ENCODE measurements around the gene MOGAT3.

The MOGAT3 gene

GRCh38 chr7:101172005-101172853 is 28.6 kb downstream of the MOGAT3 start:
- no peak for DNase-seq

- DNase-seq = no peak
Observed at GRCh38 chr7:101171442-101171837, 29.4 kb downstream of the MOGAT3 start.

- DNase-seq = no peak
Observed at GRCh38 chr7:101170617-101171441, 30.0 kb downstream of the MOGAT3 start.

- DNase-seq = peak; percentile 48
Observed at GRCh38 chr7:101169838-101170551, 30.8 kb downstream of the MOGAT3 start.

GRCh38 chr7:101169110-101169837 is 31.6 kb downstream of the MOGAT3 start:
- DNase-seq = peak; percentile 32

- DNase-seq = peak; percentile 51
Observed at GRCh38 chr7:101168412-101169049, 32.3 kb downstream of the MOGAT3 start.

- DNase-seq = no peak
Observed at GRCh38 chr7:101167645-101168411, 33.0 kb downstream of the MOGAT3 start.

- peak; percentile 78 for DNase-seq
Observed at GRCh38 chr7:101166909-101167644, 33.8 kb downstream of the MOGAT3 start.

- no peak for DNase-seq
Observed at GRCh38 chr7:101166648-101166908, 34.3 kb downstream of the MOGAT3 start.

GRCh38 chr7:101165958-101166647 is 34.7 kb downstream of the MOGAT3 start:
- DNase-seq = no peak

- DNase-seq = peak; percentile 96
Observed at GRCh38 chr7:101165075-101165957, 35.5 kb downstream of the MOGAT3 start, which contains the start of gene VGF. VGF (minus strand) TSS chr7:101165569; CDS start chr7:101164843, 726 bp downstream.

- DNase-seq = peak; percentile 56
Observed at GRCh38 chr7:101164071-101164840, 36.6 kb downstream of the MOGAT3 start.

- DNase-seq = no peak
Observed at GRCh38 chr7:101163279-101164070, 37.4 kb downstream of the MOGAT3 start.

GRCh38 chr7:101162551-101163278 is 38.1 kb downstream of the MOGAT3 start:
- peak; percentile 61 for DNase-seq

GRCh38 chr7:101161692-101162471 is 39.0 kb downstream of the MOGAT3 start:
- DNase-seq = no peak

- DNase-seq = no peak
Observed at GRCh38 chr7:101160910-101161309, 39.9 kb downstream of the MOGAT3 start.
